ENCODE data around the gene SRI.
A peak's percentile ranks its signal among the peaks of the same experiment; 100 is the strongest.

Gene SRI

DNA sequence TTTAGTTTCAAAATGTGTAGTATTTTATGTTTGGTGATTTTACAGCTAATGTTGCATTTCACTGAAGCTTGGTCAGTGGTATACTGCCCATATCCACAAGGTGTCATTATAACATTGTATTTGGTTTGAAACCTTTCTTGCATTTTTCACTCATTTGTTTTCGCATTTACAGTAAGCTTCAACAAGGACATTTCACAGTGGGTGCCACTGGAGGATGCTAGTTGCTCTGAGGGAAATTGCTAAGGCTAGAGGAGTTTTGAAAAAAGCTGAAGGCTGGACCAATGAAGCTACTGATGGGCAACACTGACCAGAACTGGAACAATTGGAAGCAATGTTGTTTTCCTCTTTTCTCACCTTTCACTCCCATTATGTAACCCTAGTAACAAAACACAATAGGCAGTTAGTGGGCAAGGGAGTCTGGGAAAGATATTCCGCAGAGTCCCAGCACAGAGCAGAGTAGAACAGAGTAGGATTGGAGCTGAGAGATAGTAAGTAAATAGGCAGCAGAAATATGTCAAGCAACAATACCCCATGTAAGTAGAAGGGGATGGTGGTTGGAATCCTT, 23.6 kb upstream of the SRI start:
- TF ChIP-seq, protein P1, sequence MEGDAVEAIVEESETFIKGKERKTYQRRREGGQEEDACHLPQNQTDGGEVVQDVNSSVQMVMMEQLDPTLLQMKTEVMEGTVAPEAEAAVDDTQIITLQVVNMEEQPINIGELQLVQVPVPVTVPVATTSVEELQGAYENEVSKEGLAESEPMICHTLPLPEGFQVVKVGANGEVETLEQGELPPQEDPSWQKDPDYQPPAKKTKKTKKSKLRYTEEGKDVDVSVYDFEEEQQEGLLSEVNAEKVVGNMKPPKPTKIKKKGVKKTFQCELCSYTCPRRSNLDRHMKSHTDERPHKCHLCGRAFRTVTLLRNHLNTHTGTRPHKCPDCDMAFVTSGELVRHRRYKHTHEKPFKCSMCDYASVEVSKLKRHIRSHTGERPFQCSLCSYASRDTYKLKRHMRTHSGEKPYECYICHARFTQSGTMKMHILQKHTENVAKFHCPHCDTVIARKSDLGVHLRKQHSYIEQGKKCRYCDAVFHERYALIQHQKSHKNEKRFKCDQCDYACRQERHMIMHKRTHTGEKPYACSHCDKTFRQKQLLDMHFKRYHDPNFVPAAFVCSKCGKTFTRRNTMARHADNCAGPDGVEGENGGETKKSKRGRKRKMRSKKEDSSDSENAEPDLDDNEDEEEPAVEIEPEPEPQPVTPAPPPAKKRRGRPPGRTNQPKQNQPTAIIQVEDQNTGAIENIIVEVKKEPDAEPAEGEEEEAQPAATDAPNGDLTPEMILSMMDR (IDR thresholded peaks at IDR 0.05; ENCODE audit: control insufficient read depth, insufficient read depth, low read depth, low read length, missing control alignments): peak; percentile 53
- no peak overlapping the region for H3K4me3 ChIP-seq (ENCODE audit: control insufficient read depth, low read depth, low read length)
- DNase-seq (ENCODE audit: low read depth): no peak

DNA sequence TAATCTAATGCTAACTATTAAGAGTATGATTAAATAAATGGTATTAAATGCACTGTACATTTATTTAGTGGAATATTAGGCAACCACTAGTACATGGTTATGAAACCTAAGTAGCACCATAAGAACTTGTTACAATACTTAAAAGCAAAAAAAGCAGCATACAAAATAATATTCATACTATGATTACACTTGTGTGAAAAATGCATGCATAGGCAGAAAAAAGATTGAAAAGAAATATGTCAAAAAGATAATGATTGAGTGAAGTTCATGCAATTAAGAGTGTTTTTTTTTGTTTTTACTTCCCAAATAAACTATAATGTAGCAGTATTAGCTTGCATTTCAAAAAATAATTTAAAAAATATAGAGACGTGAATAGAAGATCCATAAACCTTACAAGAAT, 20.0 kb upstream of the SRI start:
- TF ChIP-seq, protein P1 (IDR thresholded peaks at IDR 0.05; ENCODE audit: control insufficient read depth, insufficient read depth, low read depth, low read length, missing control alignments): no peak
- DNase-seq (ENCODE audit: low read depth): no peak
- H3K4me3 ChIP-seq (ENCODE audit: control insufficient read depth, low read depth, low read length): no peak overlapping the region

DNA sequence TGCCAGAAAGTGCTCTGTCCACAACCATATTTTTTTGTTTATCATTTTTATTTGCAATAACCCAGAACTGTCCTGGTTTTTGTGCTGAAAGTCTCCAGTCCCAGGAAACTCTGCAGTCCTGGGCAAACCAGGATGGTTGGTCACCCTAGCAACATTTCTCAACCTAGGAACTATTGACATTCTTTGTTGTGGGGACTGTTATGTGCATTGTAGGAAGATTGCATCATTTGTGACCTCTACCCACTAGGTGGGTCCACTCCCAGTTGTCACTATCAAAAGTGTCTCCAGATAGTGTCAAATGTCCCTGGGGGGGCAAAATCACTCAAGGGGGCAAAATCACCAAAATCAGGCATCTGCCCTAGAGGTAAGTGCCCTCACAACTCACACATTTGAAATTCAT, 14.0 kb upstream of the SRI start:
- no peak for DNase-seq (ENCODE audit: low read depth)
- TF ChIP-seq, protein P1 (IDR thresholded peaks at IDR 0.05; ENCODE audit: control insufficient read depth, insufficient read depth, low read depth, low read length, missing control alignments): no peak
- H3K4me3 ChIP-seq (ENCODE audit: control insufficient read depth, low read depth, low read length): no peak overlapping the region

DNA sequence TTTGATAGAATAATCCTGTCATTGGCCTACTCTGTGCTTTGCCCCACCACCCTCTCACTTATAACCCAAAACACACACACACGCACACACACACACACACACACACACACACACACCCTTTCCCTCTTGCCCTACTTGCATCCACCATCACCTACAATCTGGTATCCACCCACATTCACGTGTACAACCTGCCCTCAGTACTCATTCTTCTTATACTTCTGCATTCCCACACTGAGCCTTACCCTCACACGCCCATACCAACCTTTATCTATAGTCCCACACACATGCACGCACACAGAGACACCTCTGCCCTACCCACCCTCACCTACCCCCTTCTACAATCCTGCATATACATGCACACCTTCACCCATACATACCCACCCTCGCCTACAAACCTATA, 10.8 kb upstream of the SRI start:
- no peak for DNase-seq (ENCODE audit: low read depth)
- H3K4me3 ChIP-seq (ENCODE audit: control insufficient read depth, low read depth, low read length): no peak overlapping the region
- TF ChIP-seq, protein P1 (IDR thresholded peaks at IDR 0.05; ENCODE audit: control insufficient read depth, insufficient read depth, low read depth, low read length, missing control alignments): no peak

DNA sequence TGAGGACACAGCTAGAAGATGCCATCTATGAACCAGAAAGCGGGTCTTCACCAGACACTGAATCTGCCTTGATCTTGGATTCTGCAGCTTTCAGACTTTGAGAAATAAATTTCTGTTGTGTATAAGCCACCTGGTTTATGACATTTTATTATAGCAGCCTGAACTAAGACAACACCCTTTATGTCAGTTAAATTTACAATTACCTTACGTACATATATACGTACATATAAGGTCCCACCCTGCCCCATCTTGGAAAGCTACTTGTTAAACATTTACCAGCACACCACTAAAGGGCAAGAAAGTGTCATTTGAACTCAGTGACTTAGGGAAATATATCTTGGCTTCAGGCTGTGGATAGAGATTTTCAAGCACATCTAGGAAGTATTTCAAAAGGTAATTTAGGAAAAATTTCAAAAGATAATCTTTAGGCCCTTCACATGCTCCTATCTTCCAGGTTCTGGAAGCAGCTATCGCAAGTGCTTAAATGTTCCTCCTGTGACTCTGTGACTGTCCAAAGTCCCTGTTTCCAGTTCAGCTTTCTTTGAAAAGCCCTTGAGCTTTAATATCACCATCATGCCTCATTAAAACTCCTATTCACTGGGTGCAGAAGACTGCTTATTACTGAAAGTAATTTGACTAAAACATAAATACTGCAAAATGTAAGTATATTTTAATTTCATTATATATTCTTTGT, 9.6 kb upstream of the SRI start:
- no peak for DNase-seq (ENCODE audit: low read depth)
- TF ChIP-seq, protein P1 (IDR thresholded peaks at IDR 0.05; ENCODE audit: control insufficient read depth, insufficient read depth, low read depth, low read length, missing control alignments): no peak
- H3K4me3 ChIP-seq (ENCODE audit: control insufficient read depth, low read depth, low read length): no peak overlapping the region

DNA sequence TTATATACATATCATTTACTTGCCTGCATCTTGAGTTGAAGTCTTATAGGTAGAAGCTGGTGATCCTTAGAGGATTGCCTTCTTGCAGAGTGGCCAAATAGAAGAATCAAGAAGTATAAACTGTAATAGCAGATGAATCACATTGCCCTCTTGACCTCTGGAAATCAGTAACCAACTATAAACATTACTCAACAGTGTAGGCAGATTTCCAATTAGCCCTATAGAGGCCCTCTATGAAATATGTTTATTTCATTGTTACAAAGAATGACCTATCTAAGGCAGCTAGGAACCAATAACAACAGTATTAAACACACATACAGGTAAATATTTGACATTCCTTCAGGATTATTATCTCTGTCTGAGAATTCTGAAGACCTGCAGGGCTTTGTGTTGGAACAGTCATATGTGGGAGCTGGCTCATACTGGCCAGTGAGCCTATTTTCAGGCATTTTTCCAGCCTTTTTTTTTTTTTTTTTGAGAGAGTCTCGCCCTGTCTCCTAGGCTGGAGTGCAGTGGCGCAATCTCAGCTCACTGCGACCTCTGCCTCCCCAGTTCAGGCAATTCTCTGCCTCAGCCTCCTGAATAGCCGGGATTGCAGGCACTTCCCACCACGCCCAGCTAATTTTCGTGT, 7.2 kb upstream of the SRI start:
- no peak for DNase-seq (ENCODE audit: low read depth)
- TF ChIP-seq, protein P1 (IDR thresholded peaks at IDR 0.05; ENCODE audit: control insufficient read depth, insufficient read depth, low read depth, low read length, missing control alignments): no peak
- no peak overlapping the region for H3K4me3 ChIP-seq (ENCODE audit: control insufficient read depth, low read depth, low read length)
